GM23248 (cell line): ENCODE measurements around the gene ENO2.

Experiments
- EZH2 ChIP-seq: fragments of 200-600 bp; sonication (generic); IDR thresholded peaks from 2 replicates; pipeline ENCODE4 v1.6.1; 2018; ENCODE audit warnings: antibody characterized with exemption, mild to moderate bottlenecking; ENCODE audit not compliant: insufficient read depth, poor library complexity, severe bottlenecking
- EZH2phosphoT487 ChIP-seq: fragments of 200-600 bp; sonication (generic); IDR thresholded peaks from 2 replicates; pipeline ENCODE4 v1.6.1; 2018; ENCODE audit warnings: antibody characterized with exemption, moderate library complexity, mild to moderate bottlenecking, low read depth; ENCODE audit not compliant: insufficient read depth

- TF ChIP-seq EZH2phosphoT487 (no peak), EZH2 (no peak)
Measured at GRCh38 chr12:6960593-6961277, 46.4 kb downstream of the ENO2 start.
